NCI-H1930 (cell line): ENCODE results near the gene SLC49A3.

Experiments used
- DNase-seq, 2 experiments: peaks; one replicate each; lab custom pipeline; 2025; lab: John Stamatoyannopoulos, UW

Gene SLC49A3

DNA sequence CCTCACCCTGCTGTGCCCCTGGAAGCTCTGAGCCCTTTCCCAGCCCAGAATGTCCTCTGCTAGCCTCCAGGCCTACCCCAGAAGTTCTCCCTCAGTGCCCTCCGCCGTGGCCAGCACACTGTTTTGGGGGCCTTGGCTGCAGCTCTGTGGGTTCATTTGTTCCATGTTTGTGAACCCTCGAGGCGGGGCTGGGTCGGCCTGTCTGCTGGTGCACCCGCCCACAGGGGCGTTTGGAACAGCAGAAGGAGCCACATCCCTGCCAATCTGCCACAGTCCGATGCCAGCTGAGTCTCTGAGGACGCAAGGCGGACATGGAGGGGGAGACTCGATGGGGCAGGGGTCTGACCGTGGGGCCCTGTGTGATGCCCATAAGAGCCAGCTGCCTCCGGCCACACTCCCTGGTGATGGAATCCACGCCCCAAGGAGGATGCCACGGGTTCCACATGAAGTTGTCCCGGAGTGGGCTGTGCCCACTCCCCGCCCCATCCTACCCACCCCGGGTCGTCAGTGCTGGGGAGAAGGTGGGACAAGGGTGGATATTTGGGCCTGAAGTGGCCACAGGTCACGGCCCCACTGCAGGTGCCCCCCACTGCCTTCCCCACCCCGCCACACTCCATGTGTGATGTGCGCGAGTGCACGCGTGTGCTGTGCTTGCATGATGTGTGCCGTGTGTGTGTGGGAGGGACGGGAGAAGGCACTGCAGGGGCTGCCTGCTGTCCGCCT is 22.0 kb downstream of the SLC49A3 start:
- DNase-seq, result no peak

DNA sequence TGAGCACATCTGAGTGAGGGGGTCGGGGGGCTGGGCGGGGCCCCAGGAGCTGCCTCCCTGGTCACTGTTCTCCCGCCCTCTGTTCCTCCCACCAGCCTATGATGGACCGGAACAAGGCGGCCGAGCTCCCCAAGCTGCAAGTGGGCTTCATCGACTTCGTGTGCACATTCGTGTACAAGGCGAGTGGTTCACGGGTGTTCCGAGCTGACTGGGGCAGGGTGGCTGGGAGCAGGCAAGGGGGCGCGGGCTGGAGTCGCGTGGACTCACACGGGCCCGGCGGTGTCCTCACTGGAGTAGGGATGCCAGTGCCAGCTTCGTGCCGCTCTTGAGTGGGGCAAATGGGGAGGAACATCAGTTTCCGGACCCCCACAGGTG is 22.5 kb downstream of the SLC49A3 start:
- DNase-seq, result no peak

DNA sequence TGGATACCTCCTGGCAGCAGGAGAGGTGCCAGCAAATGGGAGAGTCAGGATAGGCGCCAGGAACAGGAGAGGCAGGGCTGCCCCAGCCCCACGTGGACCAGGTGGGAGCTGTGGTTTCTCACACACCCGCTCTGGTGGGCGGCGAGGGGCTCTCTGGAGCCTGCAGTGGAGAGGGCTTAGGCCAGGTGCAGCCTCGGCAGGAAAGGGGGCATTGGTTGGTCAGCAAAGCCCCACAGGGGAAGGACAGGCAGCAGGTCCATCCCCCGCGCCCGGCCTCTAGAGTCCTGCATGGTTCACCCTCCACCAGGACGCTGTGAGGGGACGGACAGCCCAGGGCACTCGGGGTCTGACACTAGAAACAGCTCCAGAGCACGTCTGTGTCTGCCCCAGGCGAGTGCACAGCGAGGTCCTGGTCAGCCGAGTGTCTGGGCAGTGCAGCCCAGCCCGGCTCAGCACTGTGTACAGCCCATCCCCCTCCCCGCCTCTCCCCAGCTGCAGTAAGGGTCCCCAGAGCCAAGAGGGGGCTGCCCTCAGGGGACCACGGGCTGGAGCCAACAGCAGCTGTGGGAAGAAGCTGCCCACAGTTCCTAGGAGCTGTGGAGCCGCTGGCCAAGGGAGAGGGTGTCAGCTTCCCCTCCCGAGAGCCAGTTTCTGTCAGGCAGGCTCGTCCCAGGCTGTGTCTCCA is 23.1 kb downstream of the SLC49A3 start:
- no peak for DNase-seq

DNA sequence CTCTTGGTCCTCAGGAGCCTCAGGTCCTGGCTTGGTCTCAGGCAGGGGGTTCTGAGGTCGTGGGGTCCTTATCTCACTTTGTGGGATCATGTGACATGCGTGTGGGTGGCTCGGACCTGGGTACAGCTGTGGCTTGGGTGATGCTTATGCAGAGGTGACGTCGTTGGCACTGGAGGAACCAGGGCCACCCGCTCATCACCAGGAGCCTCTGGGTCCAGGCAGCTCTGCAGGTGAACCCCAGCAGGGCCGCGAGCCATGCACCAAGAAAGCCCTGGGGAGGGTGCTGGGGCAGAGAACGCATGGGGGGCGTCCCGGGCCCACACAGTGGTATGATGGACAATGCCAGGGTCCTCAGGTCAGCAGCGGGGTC is 23.6 kb downstream of the SLC49A3 start:
- DNase-seq, result no peak

DNA sequence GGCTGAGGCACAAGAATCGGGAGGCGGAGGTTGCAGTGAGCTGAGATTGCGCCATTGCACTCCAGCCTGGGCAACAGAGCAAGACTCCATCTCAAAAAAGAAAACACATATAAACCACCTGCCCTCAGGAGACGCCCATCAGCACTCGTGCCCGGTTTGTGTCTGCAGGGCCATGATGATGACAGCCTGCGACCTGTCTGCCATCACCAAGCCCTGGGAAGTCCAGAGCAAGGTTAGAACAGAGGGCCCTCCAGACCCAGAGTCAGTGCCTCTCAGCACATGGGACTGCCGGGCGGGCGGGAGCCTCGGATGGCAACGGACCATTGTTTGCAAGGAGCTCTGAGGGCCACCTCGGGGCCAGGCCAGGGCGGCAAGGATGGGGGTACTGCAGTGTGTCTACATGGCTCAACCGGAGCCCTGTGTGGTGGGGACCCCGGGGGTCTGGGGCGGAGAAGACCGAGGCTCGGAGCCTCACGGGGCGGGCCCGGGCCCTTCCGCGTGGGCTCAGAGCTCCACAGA is 24.2 kb downstream of the SLC49A3 start:
- DNase-seq, result no peak

DNA sequence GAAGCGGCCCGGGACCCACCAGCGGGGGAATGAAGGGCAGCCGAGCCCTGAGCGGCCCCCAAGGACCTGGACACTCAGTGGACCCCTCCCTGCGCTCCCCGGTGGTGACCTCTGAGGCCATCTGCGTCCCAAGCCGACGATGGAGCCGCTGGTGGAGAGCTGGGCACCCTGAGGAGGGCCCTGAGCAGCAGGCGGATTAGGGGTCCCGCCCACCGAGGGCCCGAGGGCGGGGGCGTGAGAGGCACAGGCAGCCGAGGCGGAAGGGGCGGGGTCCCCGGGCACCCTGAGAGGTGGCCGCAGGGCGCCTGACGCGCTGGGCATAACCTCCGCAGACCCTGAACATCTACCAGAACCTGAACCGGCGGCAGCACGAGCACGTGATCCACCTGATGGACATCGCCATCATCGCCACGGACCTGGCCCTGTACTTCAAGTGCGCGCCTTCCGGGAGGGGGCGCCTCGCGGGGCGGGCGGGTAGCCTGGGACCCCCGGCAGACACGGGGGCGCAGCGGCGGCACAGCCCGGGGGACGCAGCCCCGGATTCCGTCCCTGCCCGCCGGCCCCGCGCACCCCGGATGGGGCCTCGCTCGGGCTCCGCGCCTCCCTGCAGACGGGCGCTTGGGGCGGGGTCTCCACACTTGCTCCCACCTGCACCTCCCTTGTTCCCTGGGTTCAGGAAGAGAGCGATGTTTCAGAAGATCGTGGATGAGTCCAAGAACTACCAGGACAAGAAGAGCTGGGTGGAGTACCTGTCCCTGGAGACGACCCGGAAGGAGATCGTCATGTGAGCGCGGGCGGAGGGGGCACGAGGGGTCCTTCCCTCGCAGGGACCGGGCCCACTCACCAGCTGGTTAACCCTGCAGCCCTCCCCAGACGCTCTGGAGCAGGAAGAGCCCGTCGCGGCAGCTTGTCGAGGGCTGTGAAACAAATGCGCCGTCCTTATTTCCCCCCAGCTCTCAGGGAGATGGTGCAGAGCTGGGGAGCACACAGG is 25.2 kb downstream of the SLC49A3 start:
- peak; percentile 43 to 65 for DNase-seq

DNA sequence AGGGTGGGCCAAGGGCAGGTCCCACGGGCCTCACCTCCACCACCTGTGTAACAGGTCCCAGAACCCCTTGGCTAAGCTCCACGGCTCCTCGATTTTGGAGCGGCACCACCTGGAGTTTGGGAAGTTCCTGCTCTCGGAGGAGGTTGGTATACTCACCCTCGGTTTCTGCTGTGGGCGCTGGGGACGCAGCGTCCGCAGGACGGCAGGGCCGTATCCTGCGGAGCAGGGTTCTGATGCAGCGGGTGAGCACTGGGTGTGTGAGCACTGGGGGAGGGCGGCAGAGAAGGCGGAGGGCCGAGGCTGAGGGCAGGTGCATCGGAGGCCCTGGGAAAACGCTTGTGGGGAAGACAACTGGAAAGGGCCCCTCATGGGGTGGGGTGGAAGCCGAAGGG is 25.9 kb downstream of the SLC49A3 start:
- DNase-seq, result no peak

DNA sequence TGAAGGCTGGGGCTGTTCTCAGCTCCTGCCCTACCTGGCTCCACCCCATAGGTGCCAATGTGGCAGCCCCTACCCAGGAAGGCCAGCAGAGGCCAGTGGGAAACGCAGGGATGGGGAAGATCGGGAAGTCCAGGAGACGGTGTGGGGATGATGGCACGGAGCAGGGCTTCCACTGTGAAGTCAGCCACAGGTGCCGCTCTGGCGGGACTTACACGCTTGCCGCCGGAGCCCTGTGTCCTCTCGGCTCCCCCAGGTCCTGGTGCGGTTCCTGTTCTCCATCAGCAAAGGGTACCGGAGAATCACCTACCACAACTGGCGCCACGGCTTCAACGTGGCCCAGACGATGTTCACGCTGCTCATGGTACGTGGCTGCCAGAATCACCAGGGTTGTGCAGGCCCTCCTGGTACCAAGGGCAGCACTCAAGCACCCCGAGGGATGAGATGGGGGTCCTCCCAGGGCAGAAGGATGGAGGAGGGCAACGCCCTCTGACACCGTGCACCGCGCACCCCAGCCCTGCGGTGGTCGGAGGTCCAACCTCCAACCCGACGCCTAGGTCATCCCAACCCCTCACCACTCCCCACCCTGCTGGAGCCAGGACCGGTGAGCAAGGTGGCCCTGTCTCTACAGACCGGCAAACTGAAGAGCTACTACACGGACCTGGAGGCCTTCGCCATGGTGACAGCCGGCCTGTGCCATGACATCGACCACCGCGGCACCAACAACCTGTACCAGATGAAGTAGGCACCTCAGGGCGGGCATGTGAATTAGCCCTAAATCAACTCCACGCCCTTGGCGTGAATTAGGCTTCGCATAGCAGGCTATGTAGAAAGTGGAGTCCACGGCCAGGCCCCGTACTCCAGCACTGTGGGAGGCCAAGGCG is 26.8 kb downstream of the SLC49A3 start:
- DNase-seq, result no peak

DNA sequence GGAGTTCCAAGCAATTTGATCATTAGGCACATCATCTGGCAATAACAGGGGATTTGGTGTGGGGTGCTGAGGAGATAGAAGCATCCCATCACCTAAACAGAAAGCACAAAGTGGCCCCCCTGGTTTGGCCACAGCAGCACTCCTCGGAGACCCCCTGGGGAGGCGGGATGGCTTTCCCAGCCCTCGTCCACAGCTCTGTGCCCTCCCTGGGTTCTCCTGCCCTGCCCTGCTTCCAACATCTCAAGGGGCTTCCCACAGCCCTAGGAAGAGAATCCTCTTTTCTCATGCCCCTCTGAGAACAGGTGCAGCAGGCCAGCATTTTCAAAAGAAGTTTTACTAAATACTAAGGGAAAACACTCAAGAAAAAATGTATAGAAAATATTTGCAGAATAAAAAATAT is 27.7 kb downstream of the SLC49A3 start:
- no peak for DNase-seq

DNA sequence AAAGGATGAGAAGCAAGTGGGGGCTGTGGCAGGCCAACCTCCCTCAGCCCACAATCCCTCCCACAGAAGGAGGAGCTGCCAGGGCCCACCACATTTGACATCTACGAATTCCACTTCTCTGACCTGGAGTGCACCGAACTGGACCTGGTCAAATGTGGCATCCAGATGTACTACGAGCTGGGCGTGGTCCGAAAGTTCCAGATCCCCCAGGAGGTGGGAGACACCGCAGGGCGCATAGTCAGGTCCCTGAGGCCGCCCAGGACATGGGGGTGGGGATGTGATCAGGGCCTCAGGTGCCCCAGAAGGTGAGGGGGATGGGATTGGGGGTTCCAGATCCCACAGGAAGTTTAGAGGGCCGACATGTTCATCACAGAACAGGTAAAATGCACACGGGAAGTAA is 28.6 kb downstream of the SLC49A3 start:
- DNase-seq, result no peak

DNA sequence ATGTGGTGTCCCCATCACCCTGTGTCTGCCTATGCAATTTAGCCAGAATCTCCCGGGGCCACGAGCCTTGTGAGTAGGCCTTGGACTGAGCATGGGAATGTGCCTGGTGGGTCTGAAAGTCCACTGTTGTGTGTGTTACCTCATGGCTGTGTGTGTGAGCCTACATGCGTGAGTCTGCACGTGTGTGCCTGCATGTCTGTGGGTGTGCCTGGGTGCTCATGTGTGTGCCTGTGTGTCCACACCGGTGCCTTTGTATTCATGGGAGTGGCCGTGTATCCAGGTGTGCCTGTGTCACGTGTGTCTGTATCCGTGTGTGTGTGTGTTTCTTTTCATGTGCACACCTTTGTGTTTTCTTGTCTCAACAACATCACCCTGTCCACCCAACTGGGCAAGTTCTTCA is 29.1 kb downstream of the SLC49A3 start:
- DNase-seq, result no peak

DNA sequence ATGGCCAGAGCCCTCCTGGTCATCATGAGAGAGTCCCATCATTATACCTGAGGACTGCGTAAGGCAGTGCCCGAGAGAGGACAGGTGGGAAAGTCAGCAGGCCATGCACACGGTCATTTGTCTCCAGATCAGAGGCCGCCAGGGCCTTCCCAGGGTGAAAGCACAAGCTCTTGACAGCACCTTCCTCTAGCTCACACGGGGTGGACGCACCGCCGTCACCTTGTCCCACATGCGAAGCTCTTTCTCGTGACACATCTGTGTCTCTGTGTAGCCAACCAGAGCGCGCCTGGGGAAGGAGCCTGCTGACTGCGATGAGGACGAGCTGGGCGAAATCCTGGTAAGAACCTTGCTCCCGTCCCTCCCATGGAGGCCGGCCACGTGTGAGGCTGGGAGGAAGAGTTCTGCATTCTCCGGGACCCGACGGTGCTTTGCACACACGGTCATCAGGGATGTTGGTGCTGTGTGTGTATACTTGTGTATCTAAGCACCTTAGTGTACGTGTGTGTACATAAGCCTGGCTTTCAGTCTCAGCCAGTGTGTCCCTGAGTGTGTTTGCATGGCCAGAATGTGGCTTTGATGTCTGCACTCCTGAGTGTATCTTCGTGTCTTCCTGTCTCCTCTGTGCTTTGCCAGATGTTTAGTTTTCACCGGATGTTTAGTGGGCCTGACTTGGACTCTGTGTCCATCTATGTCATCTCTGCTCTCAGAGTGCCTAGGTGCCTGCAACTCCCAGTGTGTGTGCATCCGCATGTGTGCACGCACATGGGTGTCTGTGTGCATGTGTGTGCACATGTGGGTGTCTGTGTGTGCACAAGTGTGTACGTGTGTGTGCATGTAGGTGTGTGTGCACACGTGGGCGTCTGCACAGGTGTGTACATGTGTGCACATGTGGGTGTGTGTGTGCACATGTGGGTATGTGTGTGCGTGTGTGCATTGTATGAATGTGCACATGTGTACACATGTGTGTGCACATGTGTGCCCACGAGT is 30.0 kb downstream of the SLC49A3 start:
- no peak for DNase-seq

DNA sequence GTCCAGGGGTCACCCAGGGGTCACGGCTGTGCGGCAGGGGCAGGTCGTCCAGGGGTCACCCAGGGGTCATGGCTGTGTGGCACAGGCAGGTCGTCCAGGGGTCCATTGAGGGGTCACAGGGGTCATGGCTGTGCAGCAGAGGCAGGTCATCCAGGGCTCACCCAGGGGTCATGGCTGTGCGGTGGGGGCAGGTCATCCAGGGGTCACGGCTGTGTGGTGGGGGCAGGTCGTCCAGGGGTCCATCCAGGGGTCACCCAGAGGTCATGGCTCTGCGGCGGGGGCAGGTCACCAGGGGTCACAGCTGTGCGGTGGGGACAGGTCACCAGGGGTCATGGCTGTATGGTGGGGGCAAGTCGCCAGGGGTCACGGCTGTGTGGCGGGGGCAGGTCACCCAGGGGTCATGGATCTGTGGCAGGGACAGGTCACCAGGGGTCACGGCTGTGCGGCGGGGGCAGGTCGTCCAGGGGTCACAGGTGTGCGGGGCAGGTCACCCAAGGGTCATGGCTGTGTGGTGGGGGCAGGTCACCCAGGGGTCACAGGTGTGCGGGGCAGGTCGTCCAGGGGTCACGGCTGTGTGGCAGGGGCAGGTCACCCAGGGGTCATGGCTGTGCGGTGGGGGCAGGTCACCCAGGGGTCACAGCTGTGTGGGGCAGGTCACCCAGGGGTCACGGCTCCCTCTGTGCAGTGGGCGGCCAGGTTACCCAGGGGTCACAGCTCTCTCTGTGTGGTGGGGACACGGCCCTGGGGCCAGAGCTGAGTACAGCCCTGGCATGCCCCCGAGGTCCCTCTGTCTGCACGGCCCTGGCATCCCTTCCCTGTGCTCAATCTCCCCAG is 30.9 kb downstream of the SLC49A3 start:
- no peak for DNase-seq

DNA sequence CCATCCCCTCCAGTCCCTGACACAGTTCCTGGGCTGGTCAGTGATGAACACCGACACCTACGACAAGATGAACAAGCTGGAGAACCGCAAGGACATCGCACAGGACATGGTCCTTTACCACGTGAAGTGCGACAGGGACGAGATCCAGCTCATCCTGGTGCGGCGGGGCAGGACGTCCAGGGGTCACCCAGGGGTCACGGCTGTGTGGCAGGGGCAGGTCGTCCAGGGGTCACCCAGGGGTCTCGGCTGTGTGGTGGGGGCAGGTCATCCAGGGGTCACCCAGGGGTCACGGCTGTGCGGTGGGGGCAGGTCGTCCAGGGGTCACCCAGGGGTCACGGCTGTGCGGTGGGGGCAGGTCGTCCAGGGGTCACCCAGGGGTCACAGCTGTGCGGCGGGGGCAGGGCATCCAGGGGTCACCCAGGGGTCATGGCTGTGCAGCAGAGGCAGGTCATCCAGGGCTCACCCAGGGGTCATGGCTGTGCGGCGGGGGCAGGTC is 31.6 kb downstream of the SLC49A3 start:
- no peak for DNase-seq

DNA sequence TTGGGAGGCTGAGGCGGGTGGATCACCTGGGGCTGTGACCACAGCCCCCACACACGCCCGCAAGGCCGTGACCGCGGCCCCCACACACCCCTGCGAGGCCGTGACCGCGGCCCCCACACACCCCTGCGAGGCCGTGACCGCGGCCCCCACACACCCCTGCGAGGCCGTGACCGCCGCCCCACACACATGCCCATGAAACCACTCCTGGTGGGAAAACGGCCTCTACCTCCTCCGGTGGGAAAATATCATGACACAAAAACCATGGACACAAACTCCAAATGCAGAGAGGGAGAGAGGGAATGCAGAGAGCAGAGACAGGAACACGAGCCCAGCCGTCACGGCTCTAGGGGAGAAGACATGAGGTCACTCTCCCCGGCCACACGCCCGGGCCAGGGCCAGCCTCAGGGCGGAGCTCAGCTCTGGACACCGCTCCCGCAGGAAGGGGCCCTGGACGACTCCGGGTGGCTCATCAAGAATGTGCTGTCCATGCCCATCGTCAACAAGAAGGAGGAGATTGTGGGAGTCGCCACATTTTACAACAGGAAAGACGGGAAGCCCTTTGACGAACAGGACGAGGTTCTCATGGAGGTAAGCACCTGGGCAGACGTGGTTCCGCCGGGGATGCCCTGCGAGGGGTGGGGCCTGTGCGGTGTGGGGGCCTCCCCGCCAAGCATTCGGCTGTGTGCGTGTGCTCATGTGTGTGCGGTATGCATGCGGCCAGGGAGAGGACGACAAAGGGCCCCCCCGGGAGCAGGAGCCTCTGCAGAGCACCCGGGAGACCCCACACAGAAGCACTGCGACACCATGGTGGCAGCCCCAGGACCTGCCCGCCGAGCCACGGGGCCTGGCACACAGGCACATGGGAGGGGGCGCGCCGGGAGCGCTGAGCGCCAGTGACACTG is 32.3 kb downstream of the SLC49A3 start:
- no peak for DNase-seq

DNA sequence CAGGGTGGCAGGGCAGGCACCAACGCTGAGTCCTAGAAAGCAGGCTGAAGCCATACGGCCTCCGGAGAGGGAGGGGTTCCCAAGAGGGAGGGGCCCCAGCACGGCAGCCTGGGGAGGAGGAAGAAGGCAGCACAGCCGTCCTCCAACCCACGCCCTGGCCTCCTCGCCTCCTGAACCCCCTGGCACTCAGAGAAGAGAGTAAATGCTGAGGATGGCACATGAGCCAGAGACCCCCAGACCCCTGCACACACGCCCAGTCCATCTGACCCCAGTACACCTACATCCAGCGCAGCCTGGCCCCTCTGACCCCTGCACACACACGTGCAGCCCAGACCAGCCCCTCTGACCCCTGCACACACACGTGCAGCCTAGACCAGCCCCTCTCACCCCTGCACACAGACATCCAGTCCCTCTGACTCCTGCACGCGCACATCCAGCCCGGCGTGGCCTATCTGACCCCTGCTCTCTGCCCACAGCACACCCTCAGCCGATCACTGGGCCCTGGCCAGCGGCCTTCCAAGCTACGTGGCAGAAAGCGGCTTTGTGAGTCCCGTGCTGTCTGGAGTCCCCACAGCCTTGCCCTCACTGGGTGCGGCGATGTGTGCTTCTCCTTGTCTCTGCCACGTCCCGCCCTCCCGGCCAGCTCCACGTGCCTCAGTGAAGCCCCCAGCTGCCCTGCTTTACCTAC is 33.3 kb downstream of the SLC49A3 start:
- no peak for DNase-seq

DNA sequence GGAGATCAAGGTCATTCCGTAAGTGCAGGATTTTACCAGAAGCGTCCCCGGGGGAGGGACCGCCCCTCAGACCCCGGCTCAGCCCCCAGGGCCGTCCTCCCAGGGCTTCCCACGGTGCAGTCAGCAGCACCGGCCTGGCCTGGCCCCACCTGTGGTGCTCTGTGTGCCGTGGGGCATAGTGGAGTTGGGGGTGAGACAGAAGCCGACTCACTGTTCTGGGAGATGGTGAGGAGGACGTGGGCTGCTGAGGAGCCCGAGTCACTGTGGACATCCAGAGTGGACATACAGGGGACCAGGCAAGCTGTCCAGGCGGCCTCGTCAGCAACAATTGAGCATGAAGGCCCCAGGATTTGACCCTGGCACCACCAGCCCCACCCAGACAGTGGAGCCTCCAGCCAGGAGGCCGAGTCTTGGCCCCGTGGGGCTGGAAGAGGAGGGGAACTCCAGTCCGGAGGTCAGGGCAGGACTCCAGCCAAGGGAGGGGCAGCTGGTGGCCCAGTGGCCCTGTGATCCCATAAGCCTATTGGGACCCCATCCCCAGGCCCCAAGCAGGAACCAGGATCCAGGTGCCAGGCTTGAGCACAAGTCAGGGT is 34.0 kb downstream of the SLC49A3 start:
- no peak for DNase-seq
